Cardiac fibroblast (primary cell): Measurements from ENCODE around the gene SH2B2.

Source experiments
- DNase-seq, 2 donors: peaks; one replicate each; pipeline versions ENCODE4 v3.0.0 to v3.0.0-alpha.2; 2010; ENCODE audit warnings: low read depth in 2 of 2
- H3K4me3 ChIP-seq, 2 donors: replicated peaks in 1 of 2; 1 replicate in 1 of 2; 2 replicates in 1 of 2; pipeline ENCODE4 v1.5.1; 2011; ENCODE audit warnings: low read depth in 2 of 2, low read length in 2 of 2, mild to moderate bottlenecking in 2 of 2, moderate library complexity in 1 of 2
- TF ChIP-seq, protein P1 (sequence below): IDR thresholded peaks from one replicate; pipeline ENCODE4 v1.5.1; 2011; ENCODE audit warnings: low read depth, mild to moderate bottlenecking, low read length, inconsistent platforms

Gene SH2B2

DNA sequence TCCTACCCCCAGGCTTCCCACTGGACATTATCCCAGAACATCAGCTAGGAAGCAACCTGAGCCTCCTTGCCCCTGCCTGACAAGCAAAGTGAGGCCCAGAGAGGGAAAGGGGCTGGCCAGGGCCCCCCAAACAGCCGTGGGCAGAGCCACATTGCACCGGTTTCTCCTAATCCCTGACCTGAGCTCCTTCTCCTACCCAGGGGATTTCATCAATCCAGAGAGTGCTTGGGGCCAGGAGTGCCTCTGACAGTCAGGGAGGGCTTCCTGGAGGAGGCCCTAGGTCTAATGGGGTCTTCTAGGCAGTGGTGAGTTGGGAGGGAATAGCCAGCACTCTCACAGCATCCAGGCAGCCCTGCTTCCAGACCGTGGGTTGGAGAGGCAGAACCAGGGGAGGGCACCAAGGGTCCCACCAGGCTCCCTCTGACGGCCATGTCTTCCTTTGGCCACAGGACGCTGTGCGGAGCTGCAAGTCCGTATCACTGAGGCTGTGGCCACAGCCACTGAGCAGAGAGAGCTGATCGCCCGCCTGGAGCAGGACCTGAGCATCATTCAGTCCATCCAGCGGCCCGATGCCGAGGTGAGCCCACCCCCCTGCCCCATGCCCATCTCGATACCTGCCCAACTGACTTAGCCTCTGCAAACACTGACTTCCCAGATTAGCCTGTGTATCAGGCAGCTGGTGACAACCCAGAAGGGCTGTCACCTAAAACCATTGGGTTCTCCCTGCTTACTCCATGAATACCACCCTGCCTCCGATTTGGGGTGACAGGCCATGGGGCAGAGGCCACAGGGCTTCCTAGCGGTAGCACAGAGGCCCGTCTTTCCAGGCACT, 13.5 kb upstream of the SH2B2 start:
- H3K4me3 ChIP-seq, result no peak overlapping the region
- TF ChIP-seq, protein P1, sequence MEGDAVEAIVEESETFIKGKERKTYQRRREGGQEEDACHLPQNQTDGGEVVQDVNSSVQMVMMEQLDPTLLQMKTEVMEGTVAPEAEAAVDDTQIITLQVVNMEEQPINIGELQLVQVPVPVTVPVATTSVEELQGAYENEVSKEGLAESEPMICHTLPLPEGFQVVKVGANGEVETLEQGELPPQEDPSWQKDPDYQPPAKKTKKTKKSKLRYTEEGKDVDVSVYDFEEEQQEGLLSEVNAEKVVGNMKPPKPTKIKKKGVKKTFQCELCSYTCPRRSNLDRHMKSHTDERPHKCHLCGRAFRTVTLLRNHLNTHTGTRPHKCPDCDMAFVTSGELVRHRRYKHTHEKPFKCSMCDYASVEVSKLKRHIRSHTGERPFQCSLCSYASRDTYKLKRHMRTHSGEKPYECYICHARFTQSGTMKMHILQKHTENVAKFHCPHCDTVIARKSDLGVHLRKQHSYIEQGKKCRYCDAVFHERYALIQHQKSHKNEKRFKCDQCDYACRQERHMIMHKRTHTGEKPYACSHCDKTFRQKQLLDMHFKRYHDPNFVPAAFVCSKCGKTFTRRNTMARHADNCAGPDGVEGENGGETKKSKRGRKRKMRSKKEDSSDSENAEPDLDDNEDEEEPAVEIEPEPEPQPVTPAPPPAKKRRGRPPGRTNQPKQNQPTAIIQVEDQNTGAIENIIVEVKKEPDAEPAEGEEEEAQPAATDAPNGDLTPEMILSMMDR, result no peak
- no peak for DNase-seq

DNA sequence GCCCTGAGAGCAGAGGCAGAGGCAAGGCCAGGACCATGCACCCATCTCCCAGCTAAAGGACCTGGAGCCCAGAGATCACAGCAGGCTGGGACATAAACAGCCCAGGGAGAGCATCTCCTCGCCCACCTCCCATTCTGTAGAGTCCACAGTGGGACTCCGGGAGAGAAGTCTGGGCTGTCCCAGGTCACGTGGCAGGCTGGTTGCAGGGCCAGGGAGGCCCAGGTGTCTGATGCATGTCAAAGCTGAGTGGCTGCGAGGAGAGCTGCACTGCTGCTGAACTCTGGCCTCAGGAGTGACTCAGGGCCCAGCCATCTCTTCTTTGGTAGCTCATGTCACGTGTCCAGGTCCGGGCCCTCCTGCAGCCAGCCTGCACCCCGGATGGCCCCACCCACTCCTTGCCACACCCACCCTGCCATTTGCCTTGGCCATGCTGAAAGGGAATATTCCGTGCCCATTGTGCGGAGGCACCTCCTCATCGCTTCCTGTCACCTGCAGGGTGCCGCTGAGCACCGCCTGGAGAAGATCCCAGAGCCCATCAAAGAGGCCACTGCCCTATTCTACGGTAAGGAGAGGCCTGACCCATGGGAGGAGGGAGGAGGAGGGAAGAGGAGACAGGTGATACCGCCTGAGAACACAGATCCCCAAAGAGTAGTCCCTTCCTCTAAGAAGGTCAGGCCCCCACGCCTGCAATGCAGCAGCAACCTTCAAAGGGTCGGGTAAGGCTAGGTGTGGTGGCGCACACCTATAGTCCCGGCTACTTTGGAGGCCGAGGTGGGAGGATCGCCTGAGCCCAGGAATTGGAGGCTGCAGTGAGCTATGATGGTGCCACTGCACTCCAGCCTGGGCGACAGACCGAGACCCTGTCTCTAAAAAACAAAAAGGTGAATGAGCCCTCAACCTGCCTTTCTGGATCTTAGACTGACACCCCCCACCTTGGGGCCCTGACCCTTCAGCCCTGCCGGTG, 12.6 kb upstream of the SH2B2 start:
- H3K4me3 ChIP-seq, result no peak overlapping the region
- TF ChIP-seq, protein P1, result no peak
- peak; percentile 27 to 77 for DNase-seq

DNA sequence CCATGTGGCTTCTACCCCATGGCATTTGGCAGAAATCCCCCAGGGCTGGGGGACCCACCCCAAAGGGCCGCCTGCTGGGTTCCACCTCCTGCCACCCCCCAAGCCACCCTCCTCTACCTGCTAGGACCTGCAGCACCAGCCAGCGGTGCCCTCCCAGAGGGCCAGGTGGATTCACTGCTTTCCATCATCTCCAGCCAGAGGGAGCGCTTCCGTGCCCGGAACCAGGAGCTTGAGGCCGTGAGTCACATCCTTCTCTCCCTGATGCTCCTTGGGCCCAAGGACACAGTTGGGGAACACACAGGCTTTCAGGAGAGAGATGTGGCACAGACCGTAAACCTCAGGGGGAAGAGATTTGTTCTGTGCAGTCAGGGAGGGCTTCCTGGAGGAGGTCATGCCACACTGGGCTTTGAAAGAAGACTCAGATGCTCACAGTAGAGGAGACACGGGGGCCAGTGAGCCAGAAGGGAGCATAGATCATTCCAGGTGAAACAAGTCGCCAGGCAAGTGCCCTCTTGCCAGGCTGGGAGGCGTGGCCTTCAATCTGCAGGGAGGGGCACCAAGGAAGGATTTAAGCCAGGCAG, 11.5 kb upstream of the SH2B2 start:
- H3K4me3 ChIP-seq, result no peak overlapping the region
- TF ChIP-seq, protein P1, result no peak
- no peak for DNase-seq

DNA sequence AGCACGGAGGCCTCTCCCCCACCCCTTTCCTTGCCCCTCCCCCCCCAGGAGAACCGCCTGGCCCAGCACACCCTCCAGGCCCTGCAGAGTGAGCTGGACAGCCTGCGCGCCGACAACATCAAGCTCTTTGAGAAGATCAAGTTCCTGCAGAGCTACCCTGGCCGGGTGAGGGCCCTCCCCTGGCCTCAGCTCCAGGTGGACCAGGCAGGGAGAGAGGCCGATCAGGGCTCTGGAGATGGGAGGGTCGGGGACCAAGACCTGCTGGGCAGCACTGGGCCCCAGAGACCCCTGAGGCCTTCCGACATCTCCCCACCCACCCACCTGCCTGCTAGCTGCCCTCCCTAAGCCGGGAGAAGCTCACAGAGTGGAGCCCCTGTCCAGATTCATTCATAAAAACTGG, 8.8 kb upstream of the SH2B2 start:
- H3K4me3 ChIP-seq, result no peak overlapping the region
- TF ChIP-seq, protein P1, result no peak
- DNase-seq, result no peak

DNA sequence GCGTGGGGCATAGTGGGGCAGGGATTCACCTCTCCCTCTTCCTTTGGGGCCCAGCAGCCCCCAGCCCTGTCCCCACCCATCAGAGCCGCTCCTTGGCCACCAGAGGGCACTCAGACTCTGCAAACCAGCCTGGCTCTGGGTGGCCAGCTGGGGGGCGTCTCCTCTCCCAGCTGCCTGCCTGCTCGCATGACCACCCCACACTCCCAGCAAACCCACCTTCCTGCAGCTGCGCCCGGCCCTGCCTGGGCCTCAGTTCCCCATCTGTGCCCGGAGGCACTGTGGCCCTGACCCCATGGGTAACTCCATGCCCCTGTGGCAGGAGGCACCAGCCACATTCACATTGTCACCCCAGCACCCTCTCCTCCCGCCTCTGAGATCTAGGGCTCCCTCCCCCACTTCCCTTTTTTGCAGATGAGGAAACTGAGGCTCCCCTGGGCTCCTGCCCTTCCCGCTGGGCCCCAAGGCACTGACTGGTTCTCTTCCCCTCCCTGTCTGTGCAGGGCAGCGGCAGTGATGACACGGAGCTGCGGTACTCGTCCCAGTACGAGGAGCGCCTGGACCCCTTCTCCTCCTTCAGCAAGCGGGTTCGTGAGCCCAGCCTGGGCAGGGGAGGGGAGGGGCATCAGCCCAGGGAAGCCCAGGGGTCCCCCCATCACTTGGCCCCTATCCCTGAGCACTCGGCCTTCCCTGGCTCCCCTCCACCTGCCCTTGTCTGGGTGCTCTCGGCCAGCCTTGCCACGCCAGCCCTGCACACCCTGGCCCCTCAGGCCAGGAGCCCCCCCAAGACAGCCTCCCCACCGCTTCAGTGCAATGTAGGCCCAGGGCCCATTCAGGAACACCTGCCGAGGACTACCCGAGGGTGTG, 6.9 kb upstream of the SH2B2 start:
- TF ChIP-seq, protein P1, result peak; percentile 80
- DNase-seq, result peak; percentile 55 to 65
- H3K4me3 ChIP-seq, result no peak overlapping the region

DNA sequence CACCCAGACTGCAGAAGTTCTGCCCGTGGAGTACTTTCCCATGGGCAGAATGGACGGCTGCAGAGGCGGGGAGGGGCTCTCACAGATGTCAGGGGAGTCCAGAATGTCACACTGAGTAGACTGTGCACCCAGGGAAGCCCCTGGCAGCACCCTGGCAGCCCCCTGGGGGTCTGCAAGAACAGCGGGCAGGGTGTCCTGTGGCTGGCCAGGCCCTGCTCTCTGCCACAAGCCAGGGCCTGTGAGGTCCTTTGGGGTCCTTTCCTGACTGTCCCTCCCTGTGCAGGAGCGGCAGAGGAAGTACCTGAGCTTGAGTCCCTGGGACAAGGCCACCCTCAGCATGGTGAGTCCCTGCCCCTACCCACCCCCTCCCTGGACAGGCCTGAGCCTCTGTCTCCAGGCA, 6.1 kb upstream of the SH2B2 start:
- TF ChIP-seq, protein P1, result no peak
- no peak overlapping the region for H3K4me3 ChIP-seq
- DNase-seq, result no peak
